RWPE2 (cell line): Measurements from ENCODE around the gene ARL15.

Experiments
- ATAC-seq: fragments of 200-7000 bp; cut with Tn5 transposase; 3 replicates; pipeline ENCODE4 v1.9.1; 2021; ENCODE audit warnings: low read depth
- DNase-seq: peaks from one replicate; pipeline ENCODE4 v3.0.0-alpha.2; 2020; ENCODE audit warnings: low spot score
- H3K27ac ChIP-seq: fragments of 450-650 bp; 2 replicates; pipeline ENCODE4 v1.5.1; 2017; ENCODE audit warnings: mild to moderate bottlenecking; ENCODE audit not compliant: poor library complexity, severe bottlenecking
- H3K27me3 ChIP-seq: fragments of 250-450 bp; sonication (Bioruptor Pico); 2 replicates; pipeline ENCODE4 v1.5.1; 2021; ENCODE audit warnings: mild to moderate bottlenecking, moderate library complexity; ENCODE audit not compliant: insufficient read depth, poor library complexity, severe bottlenecking
- H3K36me3 ChIP-seq: fragments of 250-450 bp; sonication (Bioruptor Pico); 2 replicates; pipeline ENCODE4 v1.5.1; 2020; ENCODE audit warnings: low read depth, mild to moderate bottlenecking, moderate library complexity
- H3K4me1 ChIP-seq: fragments of 250-450 bp; sonication (Bioruptor Pico); 2 replicates; pipeline ENCODE4 v1.5.1; 2021; ENCODE audit warnings: mild to moderate bottlenecking, moderate library complexity; ENCODE audit not compliant: insufficient read depth, poor library complexity, severe bottlenecking
- H3K4me3 ChIP-seq: fragments of 250-450 bp; sonication (Bioruptor Pico); 2 replicates; pipeline ENCODE4 v1.5.1; 2021; ENCODE audit warnings: mild to moderate bottlenecking, moderate library complexity; ENCODE audit not compliant: severe bottlenecking
- H3K9me3 ChIP-seq: fragments of 250-450 bp; sonication (Bioruptor Pico); 2 replicates; pipeline ENCODE4 v1.5.1; 2021; ENCODE audit warnings: mild to moderate bottlenecking, moderate library complexity; ENCODE audit not compliant: severe bottlenecking
- CTCF ChIP-seq: fragments of 450-650 bp; IDR thresholded peaks from one replicate; pipeline ENCODE4 v1.5.1; 2017; ENCODE audit warnings: mild to moderate bottlenecking, moderate library complexity; ENCODE audit not compliant: poor library complexity, severe bottlenecking

ARL15 gene

GRCh38 chr5:54259090-54259489 is 51.3 kb downstream of the ARL15 start:
- peak; percentile 29; the same call in 2 of the 3 replicates for ATAC-seq
- Histone ChIP-seq H3K4me1 (peaks cover 5% of the 10 kb centered on the region), H3K27ac (no peak overlapping the region), H3K27me3 (no peaks in the 10 kb centered on the region), H3K36me3 (no peaks in the 10 kb centered on the region), H3K4me3 (no peak overlapping the region), H3K9me3 (no peaks in the 10 kb centered on the region)
- DNase-seq: no peak
- no peak for TF ChIP-seq CTCF

- ATAC-seq (no peak), DNase-seq (no peak)
- Histone ChIP-seq H3K9me3 (no peaks in the 10 kb centered on the region), H3K27ac (no peak overlapping the region), H3K27me3 (no peaks in the 10 kb centered on the region), H3K4me3 (no peak overlapping the region), H3K36me3 (no peaks in the 10 kb centered on the region), H3K4me1 (peaks cover 5% of the 10 kb centered on the region)
- TF ChIP-seq CTCF: no peak
Measured at GRCh38 chr5:54257366-54258118, 52.8 kb downstream of the ARL15 start.

GRCh38 chr5:54254482-54255198 is 55.7 kb downstream of the ARL15 start:
- no peak for DNase-seq

GRCh38 chr5:54251981-54252380 is 58.4 kb downstream of the ARL15 start:
- peak; percentile 75 for ATAC-seq

More at GRCh38 chr5:54254482-54255198, 55.7 kb downstream of the ARL15 start:
- Histone ChIP-seq H3K36me3 (no peaks in the 10 kb centered on the region), H3K4me3 (no peak overlapping the region), H3K4me1 (peaks cover 5% of the 10 kb centered on the region), H3K27ac (no peak overlapping the region), H3K9me3 (no peaks in the 10 kb centered on the region), H3K27me3 (no peaks in the 10 kb centered on the region)
- TF ChIP-seq CTCF: peak; percentile 6
- no peak for ATAC-seq

More at GRCh38 chr5:54251981-54252380, 58.4 kb downstream of the ARL15 start:
- Histone ChIP-seq H3K4me3 (no peak overlapping the region), H3K9me3 (no peaks in the 10 kb centered on the region), H3K36me3 (no peaks in the 10 kb centered on the region), H3K4me1 (no peaks in the 10 kb centered on the region), H3K27ac (no peak overlapping the region), H3K27me3 (no peaks in the 10 kb centered on the region)
- TF ChIP-seq CTCF: no peak
- no peak for DNase-seq
